Retina (tissue), 1 donor: ENCODE measurements around the gene SALL4.
"Not testable (repeated sequence)": the region's sequence is repeated elsewhere in the genome, so short reads cannot be mapped to it uniquely, and the experiment has no call there.

Source experiments
- DNase-seq: peaks from one replicate; pipeline ENCODE4 v3.0.0-alpha.2; 2016

Gene SALL4

DNA sequence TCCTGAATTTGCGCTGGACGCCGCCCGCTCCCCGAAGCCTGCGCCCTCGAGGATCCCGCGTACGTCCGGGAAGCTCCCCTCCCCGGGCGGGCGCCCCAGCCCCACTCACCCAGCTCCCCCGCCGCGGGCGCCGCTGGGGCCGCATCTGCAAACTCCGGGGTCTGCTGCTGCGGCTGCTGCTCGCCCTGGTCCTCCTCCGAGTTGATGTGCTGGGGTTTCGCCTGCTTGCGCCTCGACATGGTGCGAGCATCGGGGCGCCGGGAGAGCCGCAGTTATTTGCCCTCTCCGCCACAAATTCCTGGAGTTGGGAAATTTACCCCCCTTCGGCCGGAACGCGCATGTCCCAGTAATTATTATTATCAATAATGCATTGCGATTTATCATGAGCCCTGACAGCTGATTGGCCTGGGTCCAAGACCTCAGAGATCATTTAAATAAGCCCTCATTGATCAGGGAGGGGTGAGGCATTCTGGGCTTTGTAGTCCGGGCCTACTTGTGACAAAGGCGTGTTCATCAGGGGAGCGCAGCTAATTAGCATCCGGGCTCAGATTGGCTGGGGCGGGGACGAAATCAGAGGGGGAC, at the start of gene SALL4:
TSS of gene SALL4 (minus strand) at position 352 of the 582 bp plus-strand sequence. CDS start at position 239, 113 bp downstream.
- peak; percentile 71 for DNase-seq

GRCh38 chr20:51848346-51848745, 46.0 kb upstream of the SALL4 start:
- no peak for DNase-seq

- DNase-seq, result no peak
Observed at GRCh38 chr20:51840865-51841264, 38.5 kb upstream of the SALL4 start.

DNA sequence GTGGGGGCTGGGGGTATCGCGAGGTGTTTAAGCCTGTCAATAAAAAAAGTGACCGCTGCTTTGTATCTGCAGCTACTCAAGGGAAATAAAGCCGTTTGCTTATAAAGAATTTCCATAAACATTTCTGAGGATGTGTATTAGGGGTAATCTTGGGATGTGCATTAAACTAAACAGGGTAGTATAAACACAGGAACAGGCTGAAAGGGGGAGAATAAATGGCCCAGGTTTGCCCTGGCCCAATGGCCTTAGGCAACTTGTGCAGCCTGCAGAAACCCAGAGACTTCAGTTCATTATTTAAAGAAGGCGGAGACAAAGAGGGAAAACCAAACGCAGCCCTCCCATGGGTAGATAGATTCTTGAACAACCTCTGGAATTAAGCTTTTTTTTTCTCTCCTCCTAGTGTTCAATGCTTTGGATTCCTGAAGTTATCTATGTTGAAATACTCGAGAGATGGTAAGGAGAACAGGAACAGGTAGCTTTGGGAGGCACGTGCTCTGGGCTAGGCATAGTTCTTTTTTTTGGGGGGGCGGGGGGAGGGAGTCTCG, 35.6 kb upstream of the SALL4 start:
- no peak for DNase-seq

GRCh38 chr20:51837436-51837835, 35.1 kb upstream of the SALL4 start:
- no peak for DNase-seq

DNA sequence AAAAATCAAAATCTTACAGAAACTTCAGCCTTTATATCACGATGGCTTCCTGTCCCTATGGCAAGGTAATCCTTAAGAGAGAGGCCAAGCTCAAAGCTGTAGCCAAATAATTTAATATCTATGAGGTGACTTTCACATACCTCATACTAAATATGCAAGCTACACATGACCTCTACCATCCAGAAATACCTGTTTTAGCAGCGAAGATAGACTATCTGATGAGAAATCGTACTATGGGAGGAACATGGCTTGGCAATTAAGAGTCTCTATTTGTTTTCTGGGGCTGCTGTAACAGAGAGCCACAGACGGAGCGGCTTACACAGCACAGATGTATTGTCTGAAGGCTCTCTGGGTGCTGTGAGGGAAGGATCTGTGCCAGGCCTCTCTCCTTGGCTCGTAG, 31.0 kb upstream of the SALL4 start:
- DNase-seq, result no peak

DNA sequence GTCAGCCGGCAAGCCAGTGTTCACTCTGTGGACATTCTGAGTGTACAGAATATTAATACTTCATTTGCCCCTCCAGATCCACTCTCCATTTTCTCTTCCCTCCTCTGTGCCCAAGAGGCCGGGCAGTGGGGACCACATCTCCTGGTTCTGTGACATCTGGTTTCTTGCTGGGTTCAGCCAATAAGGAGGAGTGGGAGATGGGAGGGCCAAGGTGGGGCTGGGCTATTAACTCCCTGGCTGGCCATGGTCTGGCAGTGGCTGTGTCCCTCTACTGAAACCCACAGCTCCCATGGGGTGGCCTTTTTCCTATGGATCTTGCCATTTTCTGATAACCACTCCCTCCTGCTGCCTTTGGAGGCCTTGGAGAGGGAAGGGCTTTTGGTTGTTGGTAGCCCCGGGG, 30.0 kb upstream of the SALL4 start:
- DNase-seq, result no peak

DNA sequence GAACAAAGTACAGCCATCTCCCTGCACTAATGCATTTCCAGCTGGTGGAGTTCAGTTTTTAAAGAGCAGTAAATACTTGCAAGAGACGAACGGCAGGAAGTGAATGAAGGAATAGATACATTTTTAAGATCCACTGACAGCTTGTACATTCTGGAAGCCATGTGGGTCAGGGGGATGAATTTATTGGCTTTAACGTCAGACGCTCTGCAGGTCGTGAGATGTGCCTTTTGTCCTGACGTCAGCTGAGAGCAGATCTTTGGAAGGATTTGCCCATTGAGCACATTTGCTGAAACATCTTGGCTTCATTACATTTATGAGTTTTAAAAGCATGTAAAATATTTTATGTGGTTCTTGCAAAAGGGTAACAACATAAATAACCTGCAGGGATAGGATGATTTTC, 29.5 kb upstream of the SALL4 start:
- peak; percentile 12 for DNase-seq

- DNase-seq, result no peak
Observed at GRCh38 chr20:51830538-51830937, 28.2 kb upstream of the SALL4 start.

DNA sequence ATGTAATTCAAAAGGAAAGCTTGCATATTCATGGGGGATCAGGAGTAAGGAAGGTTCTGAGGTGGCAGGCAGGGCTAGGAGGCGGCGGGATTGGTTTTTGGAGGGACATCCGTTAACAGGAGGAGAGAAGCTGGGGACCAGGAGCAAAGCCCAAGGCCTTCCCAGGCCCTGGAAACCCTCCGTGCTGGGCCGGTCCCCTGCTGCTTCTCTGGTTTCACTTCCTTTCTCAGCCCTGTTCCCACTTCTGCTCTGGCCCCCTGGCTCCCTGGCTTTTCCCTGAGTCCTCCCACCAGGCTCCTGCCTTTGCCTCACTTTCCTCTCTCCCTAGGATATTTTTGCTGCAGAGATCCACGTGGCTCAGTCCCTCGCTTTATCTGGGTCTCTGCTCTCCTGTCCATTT, 26.4 kb upstream of the SALL4 start:
- no peak for DNase-seq

DNA sequence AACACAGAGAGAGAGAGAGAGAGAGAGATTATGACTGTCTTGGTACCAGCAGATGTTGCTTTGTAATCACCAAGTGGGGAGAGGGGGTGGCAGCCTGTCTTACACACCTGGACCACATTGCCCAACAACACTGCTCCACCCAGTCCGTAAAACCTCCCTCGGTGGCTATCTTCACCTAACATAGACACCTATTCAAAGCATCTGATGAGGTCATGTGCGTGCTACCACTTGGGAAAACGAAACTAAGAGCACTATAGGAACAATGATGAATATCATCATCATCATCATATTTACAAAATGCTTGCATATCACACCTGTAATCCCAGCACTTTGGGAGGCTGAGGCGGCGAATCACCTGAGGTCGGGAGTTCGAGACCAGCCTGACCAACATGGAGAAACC, 24.1 kb upstream of the SALL4 start:
- DNase-seq, result no peak

- no peak for DNase-seq
Observed at GRCh38 chr20:51818479-51819008, 16.2 kb upstream of the SALL4 start.

GRCh38 chr20:51816856-51817255, 14.5 kb upstream of the SALL4 start:
- not testable (repeated sequence) for DNase-seq

DNA sequence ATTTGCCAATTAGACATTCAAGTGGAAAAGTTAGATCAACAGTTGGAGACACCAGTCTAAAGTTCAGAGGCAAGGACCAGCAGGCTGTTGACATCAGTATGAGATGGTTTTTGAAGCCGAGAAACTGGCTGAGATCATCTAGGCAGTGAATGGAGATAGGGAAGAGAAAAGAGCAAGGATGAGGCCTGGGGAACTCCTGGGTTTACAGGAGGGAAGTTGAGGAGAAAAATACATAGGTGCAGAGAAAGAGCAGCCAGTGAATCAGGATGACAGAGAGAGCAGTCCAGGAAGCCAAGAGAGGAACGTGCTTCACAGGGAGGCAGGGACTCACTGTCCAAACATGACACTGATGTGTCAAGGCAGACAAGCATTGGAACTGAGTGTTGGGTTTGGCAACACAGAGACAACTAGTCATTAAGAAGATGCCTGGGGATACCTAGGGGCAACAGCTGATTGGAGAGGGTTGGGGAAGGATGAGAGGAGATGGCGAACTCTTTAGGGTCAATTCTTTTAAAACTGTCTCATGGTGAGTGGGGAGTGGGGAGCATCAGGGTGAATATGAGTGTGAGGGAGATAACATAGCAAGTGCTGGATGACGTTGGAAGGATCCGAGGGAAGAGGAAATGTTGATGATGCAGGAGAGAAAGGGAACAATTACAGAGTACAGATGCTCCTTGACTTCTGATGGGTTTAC, 13.2 kb upstream of the SALL4 start:
- no peak for DNase-seq

- no peak for DNase-seq
Observed at GRCh38 chr20:51812861-51813260, 10.5 kb upstream of the SALL4 start.

GRCh38 chr20:51811514-51812128, 9.3 kb upstream of the SALL4 start:
- no peak for DNase-seq

GRCh38 chr20:51811042-51811355, 8.7 kb upstream of the SALL4 start:
- DNase-seq, result no peak

- DNase-seq, result no peak
Observed at GRCh38 chr20:51810155-51811041, 8.1 kb upstream of the SALL4 start.

DNA sequence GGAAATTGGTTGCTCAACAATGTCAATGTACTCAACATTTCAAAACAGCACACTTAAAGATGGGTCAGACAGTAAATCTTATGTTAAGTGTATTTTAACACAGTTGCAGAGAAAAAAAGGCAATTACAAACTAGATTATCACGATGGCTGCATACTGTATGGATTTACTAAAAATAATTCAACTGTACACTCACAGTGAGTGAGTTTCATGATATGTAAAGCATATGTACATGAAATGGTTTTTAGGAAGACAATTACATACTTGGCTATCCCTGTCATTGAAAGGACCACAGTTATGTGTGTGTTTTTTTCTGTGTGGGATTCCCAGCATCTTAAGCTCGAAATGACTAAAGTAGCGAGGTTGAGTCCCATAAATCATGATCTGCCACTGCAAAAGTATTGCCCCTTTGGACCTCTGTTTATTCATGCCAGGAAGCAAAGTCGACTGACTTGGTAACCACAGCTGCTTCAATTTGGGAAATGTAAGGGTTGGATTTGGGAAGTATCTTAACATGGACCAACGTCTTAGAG, 5.5 kb upstream of the SALL4 start:
- no peak for DNase-seq

- DNase-seq, result no peak
Observed at GRCh38 chr20:51804754-51805153, 2.4 kb upstream of the SALL4 start.

DNA sequence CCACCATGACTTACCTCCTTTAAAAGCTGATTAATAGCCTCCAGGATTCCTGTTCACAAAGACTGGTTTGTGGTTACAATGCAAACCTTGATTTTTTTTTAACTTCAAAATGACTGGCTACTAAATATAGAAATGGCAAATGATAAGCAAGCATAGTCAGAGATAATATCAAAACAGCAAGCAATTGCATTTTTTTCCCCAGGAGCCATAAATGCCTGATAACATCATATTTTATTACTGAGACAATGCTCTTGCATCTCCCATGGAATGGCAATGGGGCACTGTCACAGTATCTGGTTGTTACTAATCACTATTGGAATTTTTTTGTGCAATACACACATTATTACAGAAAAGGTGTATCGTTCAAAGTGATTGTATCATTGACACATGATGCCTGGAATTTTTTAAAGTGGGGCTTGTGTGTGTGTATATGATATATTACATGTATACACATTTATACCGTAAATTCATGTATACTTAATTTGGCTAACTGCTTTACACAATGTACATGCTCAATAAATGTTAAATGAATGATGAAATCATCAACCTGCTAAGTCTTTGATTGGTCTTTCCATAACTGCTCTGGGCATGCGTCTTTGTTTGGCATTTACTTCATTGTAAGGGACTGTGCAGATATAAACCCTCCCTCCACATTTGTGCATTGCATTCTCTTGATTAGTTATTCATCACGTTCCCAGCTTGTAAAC, 980 bp upstream of the SALL4 start:
- DNase-seq, result no peak

- DNase-seq, result no peak
Observed at GRCh38 chr20:51801823-51802123, 548 bp downstream of the SALL4 start.
